KMS-11 (cell line): ENCODE data around the gene PTGR3.

Experiments used
- H2AFZ ChIP-seq: fragments of 200-600 bp; sonication (generic); 2 replicates; pipeline ENCODE4 v1.6.1; 2016; ENCODE audit warnings: antibody characterized with exemption, mixed run types, low read depth
- H3K27ac ChIP-seq: fragments of 200-600 bp; sonication (generic); 2 replicates; pipeline ENCODE4 v1.6.1; 2016; ENCODE audit warnings: mild to moderate bottlenecking, mixed run types
- H3K27me3 ChIP-seq: fragments of 200-600 bp; sonication (generic); 2 replicates; pipeline ENCODE4 v1.6.1; 2017; ENCODE audit warnings: mild to moderate bottlenecking, low read depth, mixed run types, moderate library complexity; ENCODE audit not compliant: insufficient read depth
- H3K36me3 ChIP-seq: fragments of 200-600 bp; sonication (generic); 2 replicates; pipeline ENCODE4 v1.6.1; 2017; ENCODE audit warnings: mild to moderate bottlenecking, mixed run types; ENCODE audit not compliant: insufficient read depth
- H3K4me1 ChIP-seq: fragments of 200-600 bp; sonication (generic); 2 replicates; pipeline ENCODE4 v1.6.1; 2016; ENCODE audit warnings: mild to moderate bottlenecking, low read depth, mixed run types; ENCODE audit not compliant: poor library complexity, severe bottlenecking
- H3K4me2 ChIP-seq: fragments of 200-600 bp; sonication (generic); 2 replicates; pipeline ENCODE4 v1.7.0; 2016; ENCODE audit warnings: mild to moderate bottlenecking, mixed run types
- H3K4me3 ChIP-seq: fragments of 200-600 bp; sonication (generic); IDR thresholded peaks from 2 replicates; pipeline ENCODE4 v1.6.1; 2017; ENCODE audit warnings: low read depth, low read length, mixed read lengths; ENCODE audit not compliant: insufficient read depth
- H3K79me2 ChIP-seq: fragments of 200-600 bp; sonication (generic); 2 replicates; pipeline ENCODE4 v1.6.1; 2016; ENCODE audit warnings: low read depth, mixed run types; ENCODE audit not compliant: insufficient read depth
- H3K9ac ChIP-seq: fragments of 200-600 bp; sonication (generic); 2 replicates; pipeline ENCODE4 v1.6.1; 2016; ENCODE audit warnings: mild to moderate bottlenecking, mixed run types
- H4K20me1 ChIP-seq: fragments of 200-600 bp; sonication (generic); 2 replicates; pipeline ENCODE4 v1.6.1; 2016; ENCODE audit warnings: mild to moderate bottlenecking, mixed run types; ENCODE audit not compliant: insufficient read depth
- CTCF ChIP-seq: fragments of 200-600 bp; sonication (generic); conservative IDR thresholded peaks from 2 replicates; pipeline ENCODE4 v1.6.1; 2017; ENCODE audit warnings: low read depth, mild to moderate bottlenecking, antibody characterized with exemption, low read length, moderate library complexity, mixed read lengths

PTGR3 gene

GRCh38 chr18:75209129-75209950 lies at the start of gene PTGR3:
Gene PTGR3, minus strand, starts transcription at chr18:75209139. Its CDS starts 81 bp downstream, at chr18:75209058.
- no peak within 1 kb of the TSS for H3K4me3 ChIP-seq
- no peaks in the 10 kb centered on the region for H4K20me1 ChIP-seq
- H3K4me2 ChIP-seq = peak within 1 kb of the TSS; percentile 97
- H3K9ac ChIP-seq = peak within 1 kb of the TSS; percentile 92
- H2AFZ ChIP-seq = peak within 1 kb of the TSS; percentile 99
- no peaks in the 10 kb centered on the region for H3K36me3 ChIP-seq
- peaks cover 50% of the 10 kb centered on the region for H3K79me2 ChIP-seq
- TF ChIP-seq CTCF = no peak
- H3K27me3 ChIP-seq = no peaks in the 10 kb centered on the region
- peak within 1 kb of the TSS; percentile 99 for H3K27ac ChIP-seq
- H3K4me1 ChIP-seq = peaks cover 25% of the 10 kb centered on the region

DNA sequence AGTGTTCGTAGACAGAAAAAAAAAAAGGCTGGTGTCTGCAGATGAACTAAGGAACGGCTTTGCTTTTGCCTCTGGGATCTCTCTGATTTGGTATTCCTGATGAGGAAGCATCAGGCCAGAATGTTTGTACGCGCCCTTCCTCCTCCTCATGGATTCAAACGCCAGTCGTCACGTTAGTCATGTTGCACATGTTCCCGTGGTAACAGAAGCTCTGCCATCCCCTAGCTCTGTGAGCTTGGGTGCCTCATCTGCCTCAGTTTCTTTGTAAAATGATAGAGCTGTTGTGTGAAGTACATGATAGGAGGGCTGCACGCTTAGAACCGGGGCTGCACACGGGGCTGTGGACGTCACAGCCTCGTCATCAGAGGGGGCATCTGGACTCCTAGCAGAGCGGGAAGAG lies 48.7 kb upstream of the PTGR3 start:
- Histone ChIP-seq H3K4me2 (no peak overlapping the region), H3K4me3 (no peak overlapping the region), H2AFZ (no peak overlapping the region), H3K27ac (no peak overlapping the region), H3K9ac (no peak overlapping the region), H3K4me1 (no peaks in the 10 kb centered on the region), H4K20me1 (no peaks in the 10 kb centered on the region), H3K36me3 (no peaks in the 10 kb centered on the region), H3K27me3 (no peaks in the 10 kb centered on the region), H3K79me2 (0 out of 2 replicates have a peak, but pooled peaks cover 6% of the 10 kb centered on the region)
- TF ChIP-seq CTCF = no peak

DNA sequence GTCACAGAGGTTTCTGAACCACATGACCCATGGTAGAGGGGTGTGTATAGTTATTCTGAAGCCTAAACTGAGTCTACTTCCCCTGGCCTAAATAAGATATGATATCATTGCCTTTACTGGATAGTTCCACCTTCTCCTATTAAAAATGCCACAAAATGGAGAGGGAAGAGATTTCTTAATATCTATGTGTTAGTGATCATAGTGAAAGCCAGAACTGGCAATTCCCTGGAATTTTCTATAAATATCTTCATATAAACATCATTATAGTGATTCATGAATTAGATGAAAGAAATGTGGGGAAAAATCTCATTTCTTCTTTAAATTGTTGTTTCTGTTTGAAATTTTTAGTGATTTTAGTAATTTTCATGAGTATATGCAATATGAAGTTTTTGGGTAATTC lies 47.4 kb upstream of the PTGR3 start:
- no peaks in the 10 kb centered on the region for H3K27me3 ChIP-seq
- TF ChIP-seq CTCF = no peak
- H2AFZ ChIP-seq = no peak overlapping the region
- H3K9ac ChIP-seq = no peak overlapping the region
- H4K20me1 ChIP-seq = no peaks in the 10 kb centered on the region
- no peak overlapping the region for H3K4me3 ChIP-seq
- H3K4me1 ChIP-seq = no peaks in the 10 kb centered on the region
- H3K79me2 ChIP-seq = peaks cover 14% of the 10 kb centered on the region; the same call in 1 of the 2 replicates
- no peak overlapping the region for H3K27ac ChIP-seq
- no peaks in the 10 kb centered on the region for H3K36me3 ChIP-seq
- H3K4me2 ChIP-seq = no peak overlapping the region

- TF ChIP-seq CTCF = no peak
- H3K4me1 ChIP-seq = no peaks in the 10 kb centered on the region
- no peak overlapping the region for H3K27ac ChIP-seq
- no peak overlapping the region for H3K9ac ChIP-seq
- peaks cover 14% of the 10 kb centered on the region; the same call in 1 of the 2 replicates for H3K79me2 ChIP-seq
- no peaks in the 10 kb centered on the region for H3K27me3 ChIP-seq
- no peaks in the 10 kb centered on the region for H4K20me1 ChIP-seq
- H3K4me3 ChIP-seq = no peak overlapping the region
- H3K36me3 ChIP-seq = no peaks in the 10 kb centered on the region
- H3K4me2 ChIP-seq = no peak overlapping the region
- no peak overlapping the region for H2AFZ ChIP-seq
Measured at GRCh38 chr18:75255094-75255493, 46.2 kb upstream of the PTGR3 start.
